Measurements from ENCODE around the gene UBE2U. TPM values are rescaled to one million over a fixed set of nuclear protein-coding genes. Genes with fewer than 3 reads are reported as not detected.

The UBE2U gene
- total RNA-seq, 1 experiment from 2014 or later = not detected

DNA sequence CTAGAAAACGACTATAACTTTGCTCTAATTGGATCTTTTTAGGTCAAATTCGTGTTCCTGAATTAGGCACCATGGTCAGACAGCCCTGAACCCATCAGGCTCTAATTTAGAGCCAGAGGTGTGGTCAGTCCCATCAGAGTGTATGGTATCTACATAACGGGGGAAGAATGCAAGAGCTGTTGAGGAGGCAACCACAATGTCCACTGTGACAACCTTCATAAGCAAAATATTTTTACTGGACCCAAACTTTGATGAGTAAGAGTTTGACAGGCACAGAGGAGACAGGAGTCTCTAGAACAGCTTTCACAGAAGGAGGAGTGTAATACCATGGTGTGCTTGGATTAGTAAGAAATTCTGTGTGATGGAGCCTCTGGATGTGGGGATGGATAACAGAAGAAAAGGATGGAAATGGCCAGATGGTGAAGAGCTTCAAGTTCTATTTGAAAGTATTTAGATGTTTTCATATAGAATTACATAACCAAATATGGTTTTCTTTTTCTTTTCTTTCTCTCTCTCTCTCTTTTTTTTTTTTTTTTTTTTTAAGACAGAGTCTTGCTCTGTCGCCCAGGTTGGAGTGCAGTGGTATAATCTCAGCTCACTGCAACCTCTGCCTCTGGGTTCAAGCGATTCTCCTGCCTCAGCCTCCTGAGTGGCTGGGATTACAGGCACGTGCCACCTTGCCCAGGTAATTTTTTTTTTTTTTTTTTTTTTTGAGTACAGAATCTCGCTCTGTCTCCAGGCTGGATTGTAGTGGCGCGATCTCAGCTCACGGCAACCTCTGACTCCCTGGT is 24.9 kb downstream of the UBE2U start:
- POLR2A ChIA-PET = interaction anchor here (0.7 kb wide), 1 partner anchor 306 kb away, joined by 13 read pairs; no protein-coding TSS in a partner anchor

DNA sequence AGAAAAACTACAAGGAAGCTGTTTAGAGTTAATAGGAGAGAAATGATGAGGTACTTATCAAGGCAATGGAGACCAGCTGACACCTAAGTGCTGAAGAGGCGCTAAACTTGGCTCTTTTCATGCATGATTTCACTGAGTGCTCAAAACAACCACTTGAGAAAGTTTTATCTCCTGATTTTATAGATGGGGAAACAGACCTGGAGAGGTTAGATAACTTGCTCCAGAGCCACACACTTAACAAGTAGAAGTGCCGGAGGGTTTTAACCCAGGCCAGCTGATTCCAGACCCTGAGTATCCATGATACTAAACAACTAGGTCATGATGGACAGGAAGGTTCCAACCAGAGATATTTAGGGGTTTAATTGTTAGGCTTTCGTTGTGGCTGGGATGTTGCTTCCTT is 25.9 kb downstream of the UBE2U start:
- DNase-seq (ENCODE audit: low spot score) (no peak), ATAC-seq (no peak)
- no peaks in the 10 kb centered on the region for H3K9me3 Mint-ChIP-seq
- TF ChIP-seq, protein P1, sequence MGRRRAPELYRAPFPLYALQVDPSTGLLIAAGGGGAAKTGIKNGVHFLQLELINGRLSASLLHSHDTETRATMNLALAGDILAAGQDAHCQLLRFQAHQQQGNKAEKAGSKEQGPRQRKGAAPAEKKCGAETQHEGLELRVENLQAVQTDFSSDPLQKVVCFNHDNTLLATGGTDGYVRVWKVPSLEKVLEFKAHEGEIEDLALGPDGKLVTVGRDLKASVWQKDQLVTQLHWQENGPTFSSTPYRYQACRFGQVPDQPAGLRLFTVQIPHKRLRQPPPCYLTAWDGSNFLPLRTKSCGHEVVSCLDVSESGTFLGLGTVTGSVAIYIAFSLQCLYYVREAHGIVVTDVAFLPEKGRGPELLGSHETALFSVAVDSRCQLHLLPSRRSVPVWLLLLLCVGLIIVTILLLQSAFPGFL (CRISPR knock-in tag; IDR thresholded peaks at IDR 0.05; ENCODE audit: borderline replicate concordance) = no peak
- TF ChIP-seq FOXJ3 (CRISPR knock-in tag; IDR thresholded peaks at IDR 0.05; ENCODE audit: borderline replicate concordance) = no peak
- TF ChIP-seq, protein P2, sequence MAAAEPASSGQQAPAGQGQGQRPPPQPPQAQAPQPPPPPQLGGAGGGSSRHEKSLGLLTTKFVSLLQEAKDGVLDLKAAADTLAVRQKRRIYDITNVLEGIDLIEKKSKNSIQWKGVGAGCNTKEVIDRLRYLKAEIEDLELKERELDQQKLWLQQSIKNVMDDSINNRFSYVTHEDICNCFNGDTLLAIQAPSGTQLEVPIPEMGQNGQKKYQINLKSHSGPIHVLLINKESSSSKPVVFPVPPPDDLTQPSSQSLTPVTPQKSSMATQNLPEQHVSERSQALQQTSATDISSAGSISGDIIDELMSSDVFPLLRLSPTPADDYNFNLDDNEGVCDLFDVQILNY (CRISPR knock-in tag; IDR thresholded peaks at IDR 0.05) = no peak
- TF ChIP-seq, protein P3, sequence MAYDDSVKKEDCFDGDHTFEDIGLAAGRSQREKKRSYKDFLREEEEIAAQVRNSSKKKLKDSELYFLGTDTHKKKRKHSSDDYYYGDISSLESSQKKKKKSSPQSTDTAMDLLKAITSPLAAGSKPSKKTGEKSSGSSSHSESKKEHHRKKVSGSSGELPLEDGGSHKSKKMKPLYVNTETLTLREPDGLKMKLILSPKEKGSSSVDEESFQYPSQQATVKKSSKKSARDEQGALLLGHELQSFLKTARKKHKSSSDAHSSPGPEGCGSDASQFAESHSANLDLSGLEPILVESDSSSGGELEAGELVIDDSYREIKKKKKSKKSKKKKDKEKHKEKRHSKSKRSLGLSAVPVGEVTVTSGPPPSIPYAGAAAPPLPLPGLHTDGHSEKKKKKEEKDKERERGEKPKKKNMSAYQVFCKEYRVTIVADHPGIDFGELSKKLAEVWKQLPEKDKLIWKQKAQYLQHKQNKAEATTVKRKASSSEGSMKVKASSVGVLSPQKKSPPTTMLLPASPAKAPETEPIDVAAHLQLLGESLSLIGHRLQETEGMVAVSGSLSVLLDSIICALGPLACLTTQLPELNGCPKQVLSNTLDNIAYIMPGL (CRISPR knock-in tag; IDR thresholded peaks at IDR 0.05) = no peak
- TF ChIP-seq ZNF232 (CRISPR knock-in tag; IDR thresholded peaks at IDR 0.05) = no peak
- H3K27me3 Mint-ChIP-seq (ENCODE audit: low read depth) = no peaks in the 10 kb centered on the region
- no peak overlapping the region for H3K4me3 Mint-ChIP-seq
- POLR2A ChIA-PET = interaction anchor here (0.7 kb wide), 1 partner anchor 307 kb away, joined by 13 read pairs; no protein-coding TSS in a partner anchor
- H3K4me1 Mint-ChIP-seq = peaks cover 6% of the 10 kb centered on the region
- H3K36me3 Mint-ChIP-seq = no peaks in the 10 kb centered on the region
- CTCF ChIA-PET = interaction anchor here (1.0 kb wide), 1 partner anchor 555 kb away, joined by 5 read pairs; no protein-coding TSS in a partner anchor
- no peak overlapping the region for H3K27ac Mint-ChIP-seq

More for the DNA sequence above, 24.9 kb downstream of the UBE2U start:
- CTCF ChIA-PET = interaction anchor here (0.5 to 1.0 kb wide), 3 partner anchors 63 to 554 kb away, joined by 5 to 6 read pairs (median 5); no protein-coding TSS in a partner anchor
- Mint-ChIP-seq H3K36me3 (no peaks in the 10 kb centered on the region), H3K27ac (no peak overlapping the region), H3K9me3 (no peaks in the 10 kb centered on the region), H3K4me1 (peaks cover 6% of the 10 kb centered on the region), H3K4me3 (no peak overlapping the region), H3K27me3 (ENCODE audit: low read depth) (no peaks in the 10 kb centered on the region)
- DNase-seq (ENCODE audit: low spot score) (no peak), ATAC-seq (no peak)
- no peak for TF ChIP-seq HMGA2 (CRISPR knock-in tag; IDR thresholded peaks at IDR 0.05)
- TF ChIP-seq, protein P4, sequence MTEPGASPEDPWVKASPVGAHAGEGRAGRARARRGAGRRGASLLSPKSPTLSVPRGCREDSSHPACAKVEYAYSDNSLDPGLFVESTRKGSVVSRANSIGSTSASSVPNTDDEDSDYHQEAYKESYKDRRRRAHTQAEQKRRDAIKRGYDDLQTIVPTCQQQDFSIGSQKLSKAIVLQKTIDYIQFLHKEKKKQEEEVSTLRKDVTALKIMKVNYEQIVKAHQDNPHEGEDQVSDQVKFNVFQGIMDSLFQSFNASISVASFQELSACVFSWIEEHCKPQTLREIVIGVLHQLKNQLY (CRISPR knock-in tag; IDR thresholded peaks at IDR 0.05) = no peak
- no peak for TF ChIP-seq SP1 (CRISPR knock-in tag; conservative IDR thresholded peaks at IDR 0.05)
- TF ChIP-seq, protein P5, sequence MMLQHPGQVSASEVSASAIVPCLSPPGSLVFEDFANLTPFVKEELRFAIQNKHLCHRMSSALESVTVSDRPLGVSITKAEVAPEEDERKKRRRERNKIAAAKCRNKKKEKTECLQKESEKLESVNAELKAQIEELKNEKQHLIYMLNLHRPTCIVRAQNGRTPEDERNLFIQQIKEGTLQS (CRISPR knock-in tag; conservative IDR thresholded peaks at IDR 0.05) = no peak
- TF ChIP-seq ZNF121 (CRISPR knock-in tag; IDR thresholded peaks at IDR 0.05) = no peak
- TF ChIP-seq IRF2 (CRISPR knock-in tag; IDR thresholded peaks at IDR 0.05; ENCODE audit: borderline replicate concordance, low read depth) = no peak
- no peak for TF ChIP-seq TEAD1 (CRISPR knock-in tag; IDR thresholded peaks at IDR 0.05)
- no peak for TF ChIP-seq ELF4 (CRISPR knock-in tag; IDR thresholded peaks at IDR 0.05; ENCODE audit: low read depth)
- TF ChIP-seq SOX15 (CRISPR knock-in tag; IDR thresholded peaks at IDR 0.05) = no peak
- no peak for TF ChIP-seq ESRRA (CRISPR knock-in tag; IDR thresholded peaks at IDR 0.05; ENCODE audit: borderline replicate concordance)
- TF ChIP-seq NFE2L1 (CRISPR knock-in tag; IDR thresholded peaks at IDR 0.05) = no peak
- no peak for TF ChIP-seq ZNF232 (CRISPR knock-in tag; IDR thresholded peaks at IDR 0.05)
- no peak for TF ChIP-seq JUN (CRISPR knock-in tag; IDR thresholded peaks at IDR 0.05)
- no peak for TF ChIP-seq TEAD4 (CRISPR knock-in tag; IDR thresholded peaks at IDR 0.05)
- TF ChIP-seq, protein P6, sequence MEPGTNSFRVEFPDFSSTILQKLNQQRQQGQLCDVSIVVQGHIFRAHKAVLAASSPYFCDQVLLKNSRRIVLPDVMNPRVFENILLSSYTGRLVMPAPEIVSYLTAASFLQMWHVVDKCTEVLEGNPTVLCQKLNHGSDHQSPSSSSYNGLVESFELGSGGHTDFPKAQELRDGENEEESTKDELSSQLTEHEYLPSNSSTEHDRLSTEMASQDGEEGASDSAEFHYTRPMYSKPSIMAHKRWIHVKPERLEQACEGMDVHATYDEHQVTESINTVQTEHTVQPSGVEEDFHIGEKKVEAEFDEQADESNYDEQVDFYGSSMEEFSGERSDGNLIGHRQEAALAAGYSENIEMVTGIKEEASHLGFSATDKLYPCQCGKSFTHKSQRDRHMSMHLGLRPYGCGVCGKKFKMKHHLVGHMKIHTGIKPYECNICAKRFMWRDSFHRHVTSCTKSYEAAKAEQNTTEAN (CRISPR knock-in tag; IDR thresholded peaks at IDR 0.05) = no peak
- TF ChIP-seq, protein P7, sequence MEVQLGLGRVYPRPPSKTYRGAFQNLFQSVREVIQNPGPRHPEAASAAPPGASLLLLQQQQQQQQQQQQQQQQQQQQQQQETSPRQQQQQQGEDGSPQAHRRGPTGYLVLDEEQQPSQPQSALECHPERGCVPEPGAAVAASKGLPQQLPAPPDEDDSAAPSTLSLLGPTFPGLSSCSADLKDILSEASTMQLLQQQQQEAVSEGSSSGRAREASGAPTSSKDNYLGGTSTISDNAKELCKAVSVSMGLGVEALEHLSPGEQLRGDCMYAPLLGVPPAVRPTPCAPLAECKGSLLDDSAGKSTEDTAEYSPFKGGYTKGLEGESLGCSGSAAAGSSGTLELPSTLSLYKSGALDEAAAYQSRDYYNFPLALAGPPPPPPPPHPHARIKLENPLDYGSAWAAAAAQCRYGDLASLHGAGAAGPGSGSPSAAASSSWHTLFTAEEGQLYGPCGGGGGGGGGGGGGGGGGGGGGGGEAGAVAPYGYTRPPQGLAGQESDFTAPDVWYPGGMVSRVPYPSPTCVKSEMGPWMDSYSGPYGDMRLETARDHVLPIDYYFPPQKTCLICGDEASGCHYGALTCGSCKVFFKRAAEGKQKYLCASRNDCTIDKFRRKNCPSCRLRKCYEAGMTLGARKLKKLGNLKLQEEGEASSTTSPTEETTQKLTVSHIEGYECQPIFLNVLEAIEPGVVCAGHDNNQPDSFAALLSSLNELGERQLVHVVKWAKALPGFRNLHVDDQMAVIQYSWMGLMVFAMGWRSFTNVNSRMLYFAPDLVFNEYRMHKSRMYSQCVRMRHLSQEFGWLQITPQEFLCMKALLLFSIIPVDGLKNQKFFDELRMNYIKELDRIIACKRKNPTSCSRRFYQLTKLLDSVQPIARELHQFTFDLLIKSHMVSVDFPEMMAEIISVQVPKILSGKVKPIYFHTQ (CRISPR knock-in tag; IDR thresholded peaks at IDR 0.05) = no peak
- no peak for TF ChIP-seq FOXP1 (CRISPR knock-in tag; IDR thresholded peaks at IDR 0.05; ENCODE audit: borderline replicate concordance)
